Activated naive CD4-positive, alpha-beta T cell treated with anti-CD3 and anti-CD28 coated beads, Interleukin-2, amount 10 ng/mL, durations not matched to agents 7 days and 5 days (primary cell): Measurements from ENCODE around the gene RSF1.
"Not testable (repeated sequence)": the region's sequence is repeated elsewhere in the genome, so short reads cannot be mapped to it uniquely, and the experiment has no call there.

Experiments
- CTCF ChIA-PET: fragments of 350-600 bp; sonication (Branson Sonifier 250); formaldehyde crosslinking; loops from one replicate; lab custom pipeline; 2021; ENCODE audit warnings: antibody characterized with exemption; lab: Charles Lee
- DNase-seq: peaks from one replicate; pipeline ENCODE4 v3.0.0-alpha.2; 2020
- H3K27ac Mint-ChIP-seq: one replicate; pipeline ENCODE4 v1.8.0; 2021; ENCODE audit warnings: mild to moderate bottlenecking, moderate library complexity, mixed read lengths
- H3K27me3 Mint-ChIP-seq: one replicate; pipeline ENCODE4 v1.8.0; 2021; ENCODE audit warnings: mild to moderate bottlenecking, mixed read lengths
- H3K36me3 Mint-ChIP-seq: one replicate; pipeline ENCODE4 v1.8.0; 2021; ENCODE audit warnings: mixed read lengths
- H3K4me1 Mint-ChIP-seq: one replicate; pipeline ENCODE4 v1.8.0; 2021; ENCODE audit warnings: mixed read lengths
- H3K4me3 Mint-ChIP-seq: one replicate; pipeline ENCODE4 v1.8.0; 2021; ENCODE audit warnings: mild to moderate bottlenecking, moderate library complexity, mixed read lengths
- H3K9me3 Mint-ChIP-seq: one replicate; pipeline ENCODE4 v1.8.0; 2021; ENCODE audit warnings: mixed read lengths

RSF1 gene

GRCh38 chr11:77633926-77634325 lies 186.6 kb downstream of the RSF1 start:
- not testable (repeated sequence) for H3K9me3 Mint-ChIP-seq, H3K4me3 Mint-ChIP-seq, DNase-seq, H3K27me3 Mint-ChIP-seq
- CTCF ChIA-PET = interaction anchor here (1.3 kb wide), 1 partner anchor 14 kb away, joined by 6 read pairs; no protein-coding TSS in a partner anchor
- Mint-ChIP-seq H3K36me3 (peaks cover 24% of the 10 kb centered on the region), H3K27ac (peak overlapping the region; percentile 34), H3K4me1 (peaks cover 59% of the 10 kb centered on the region)

DNA sequence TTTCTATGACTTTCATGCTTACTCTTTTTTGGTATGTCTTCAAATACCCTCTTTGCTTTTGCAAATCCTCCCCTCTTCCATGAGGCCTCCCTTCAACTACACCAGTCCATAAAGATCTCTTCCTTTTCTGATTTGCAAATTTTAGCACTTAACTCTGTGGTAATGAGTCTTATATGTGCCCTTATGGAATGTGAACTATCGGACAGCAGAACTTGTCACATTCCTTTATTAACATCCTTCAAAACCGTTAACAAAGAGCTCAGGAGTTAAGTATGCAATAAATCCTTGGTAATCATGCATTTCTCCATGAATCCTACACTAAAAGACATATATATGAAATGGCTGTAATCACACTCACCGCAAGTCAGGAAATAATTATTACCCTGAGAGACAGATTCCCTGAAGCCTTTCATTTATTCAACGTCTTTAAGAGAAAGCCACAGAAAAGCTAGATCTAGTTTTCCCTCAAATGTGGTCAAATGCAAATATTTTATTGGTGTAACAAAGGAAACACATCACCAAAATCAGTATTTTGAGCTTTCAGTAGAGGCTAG lies 190.3 kb downstream of the RSF1 start:
- Mint-ChIP-seq H3K4me3 (no peak overlapping the region), H3K27me3 (no peaks in the 10 kb centered on the region), H3K27ac (no peak overlapping the region), H3K9me3 (no peaks in the 10 kb centered on the region), H3K4me1 (peaks cover 34% of the 10 kb centered on the region), H3K36me3 (peaks cover 16% of the 10 kb centered on the region)
- DNase-seq = no peak
- CTCF ChIA-PET = interaction anchor here (1.2 kb wide), 1 partner anchor 82 kb away, joined by 5 read pairs; no protein-coding TSS in a partner anchor

GRCh38 chr11:77619576-77620198 lies 200.8 kb downstream of the RSF1 start:
- no peak for DNase-seq
- Mint-ChIP-seq H3K36me3 (peaks cover 30% of the 10 kb centered on the region), H3K4me1 (no peaks in the 10 kb centered on the region), H3K4me3 (no peak overlapping the region), H3K27me3 (no peaks in the 10 kb centered on the region), H3K27ac (no peak overlapping the region), H3K9me3 (no peaks in the 10 kb centered on the region)
- CTCF ChIA-PET = interaction anchor here (0.7 to 1.8 kb wide), 15 partner anchors 13 to 945 kb away, joined by 3 to 13 read pairs (median 4); partner anchors contain the start of gene AQP11

DNA sequence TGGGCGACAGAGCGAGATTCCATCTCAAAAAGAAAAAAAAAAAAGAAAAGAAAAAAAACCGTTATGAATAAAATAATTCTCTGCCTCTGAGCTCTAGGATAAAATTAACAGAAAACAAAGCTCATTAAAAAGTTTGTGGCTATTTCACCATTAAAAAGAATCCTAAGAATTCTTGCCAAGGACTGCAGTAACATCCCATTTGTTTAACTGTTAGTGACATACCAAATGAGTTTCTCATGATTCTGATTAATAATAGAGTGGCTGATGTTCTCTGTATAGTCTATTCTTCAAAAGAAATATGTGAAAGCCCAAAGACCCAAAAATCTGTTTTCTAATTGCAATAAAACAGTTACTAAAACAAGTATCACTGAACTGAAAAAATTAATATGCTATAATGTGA lies 202.6 kb downstream of the RSF1 start:
- Mint-ChIP-seq H3K9me3 (no peaks in the 10 kb centered on the region), H3K27me3 (no peaks in the 10 kb centered on the region), H3K4me1 (no peaks in the 10 kb centered on the region), H3K27ac (no peak overlapping the region), H3K4me3 (no peak overlapping the region), H3K36me3 (peaks cover 32% of the 10 kb centered on the region)
- CTCF ChIA-PET = no interaction called here
- DNase-seq = no peak

DNA sequence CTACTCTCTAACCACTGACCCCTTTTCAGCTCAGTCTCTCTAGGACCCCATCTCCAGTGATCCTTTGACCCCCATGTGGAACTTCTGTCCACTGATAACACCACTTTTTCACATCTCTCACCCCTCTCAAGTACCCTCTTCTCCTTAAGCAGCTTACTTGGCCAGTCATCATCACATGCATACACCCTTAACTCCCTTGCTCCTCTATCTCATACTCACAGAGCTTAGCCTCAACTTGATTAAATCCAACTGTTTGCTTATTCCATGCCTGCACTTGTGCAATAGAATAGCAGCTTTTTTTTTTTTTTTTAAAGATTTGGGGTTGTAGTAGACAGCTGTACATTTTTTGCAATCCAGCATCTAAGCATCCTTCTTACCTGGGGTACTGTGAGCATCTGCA lies 208.6 kb downstream of the RSF1 start:
- H3K4me3 Mint-ChIP-seq = no peak overlapping the region
- no peak for DNase-seq
- H3K4me1 Mint-ChIP-seq = no peaks in the 10 kb centered on the region
- CTCF ChIA-PET = interaction anchor here (0.5 to 1.1 kb wide), 2 partner anchors 10 to 58 kb away, joined by 3 read pairs; no protein-coding TSS in a partner anchor
- H3K27me3 Mint-ChIP-seq = no peaks in the 10 kb centered on the region
- peaks cover 32% of the 10 kb centered on the region for H3K36me3 Mint-ChIP-seq
- no peaks in the 10 kb centered on the region for H3K9me3 Mint-ChIP-seq
- H3K27ac Mint-ChIP-seq = no peak overlapping the region
